Panc1 (cell line): ENCODE results near the gene CXorf65. TPM values are rescaled to one million over a fixed set of nuclear protein-coding genes. Genes with fewer than 3 reads are reported as not detected.

ENCODE experiments used
- ATAC-seq: fragments of 200-7000 bp; cut with Tn5 transposase; 2 replicates; pipeline ENCODE4 v1.9.1; 2020; ENCODE audit warnings: mild to moderate bottlenecking, moderate library complexity
- BruUV-seq: library from RNA; stranded (reverse); fragments of 400-500 nt; replicated peaks from 2 replicates; lab custom pipeline; 2021; lab: Mats Ljungman, UMichigan
- CTCF ChIA-PET: fragments of 300-600 bp; sonication (Branson Sonifier 250); formaldehyde crosslinking; loops from one replicate; lab custom pipeline; 2022; ENCODE audit warnings: antibody characterized with exemption; lab: Charles Lee
- POLR2A ChIA-PET: fragments of 300-600 bp; sonication (Branson Sonifier 250); formaldehyde crosslinking; loops from one replicate; lab custom pipeline; 2022; ENCODE audit warnings: antibody characterized with exemption; lab: Charles Lee
- DNase-seq: peaks from one replicate; pipeline ENCODE4 v3.0.0-alpha.2; 2010; ENCODE audit warnings: low read depth, low spot score
- H3K27ac ChIP-seq: 2 replicates; pipeline ENCODE4 v1.5.1; 2011; ENCODE audit warnings: mild to moderate bottlenecking, low read length, inconsistent platforms
- H3K27me3 ChIP-seq: fragments of 200-500 bp; sonication (Bioruptor generic); 2 replicates; pipeline ENCODE4 v1.6.0; 2014; ENCODE audit warnings: low read length, inconsistent platforms; ENCODE audit not compliant: control insufficient read depth, insufficient read depth
- H3K36me3 ChIP-seq: fragments of 200-500 bp; sonication (Bioruptor generic); 2 replicates; pipeline ENCODE4 v1.5.1; 2014; ENCODE audit warnings: inconsistent platforms, mild to moderate bottlenecking, low read length, moderate library complexity; ENCODE audit not compliant: control insufficient read depth, insufficient read depth
- H3K4me1 ChIP-seq: 2 replicates; pipeline ENCODE4 v1.5.1; 2011; ENCODE audit warnings: inconsistent platforms, mild to moderate bottlenecking, low read length, moderate library complexity; ENCODE audit not compliant: control insufficient read depth, insufficient read depth
- H3K4me3 ChIP-seq, 2 experiments: 2 replicates each; pipeline ENCODE4 v1.5.1; 2011 to 2012; ENCODE audit warnings: low read depth in 2 of 2, low read length in 2 of 2, mild to moderate bottlenecking in 2 of 2, inconsistent platforms in 1 of 2, moderate library complexity in 1 of 2
- H3K9me3 ChIP-seq: fragments of 200-500 bp; sonication (Bioruptor generic); 2 replicates; pipeline ENCODE4 v1.5.1; 2014; ENCODE audit warnings: low read depth, mild to moderate bottlenecking, inconsistent platforms, low read length, moderate library complexity; ENCODE audit not compliant: control insufficient read depth, insufficient read depth
- CTCF ChIP-seq: fragments of 450-650 bp; IDR thresholded peaks from 2 replicates; pipeline ENCODE4 v1.5.1; 2017; ENCODE audit warnings: mild to moderate bottlenecking
- POLR2AphosphoS5 ChIP-seq: IDR thresholded peaks from 2 replicates; pipeline ENCODE4 v1.6.1; 2012; ENCODE audit warnings: mild to moderate bottlenecking, low read depth, low read length, moderate library complexity
- REST ChIP-seq, 2 experiments: IDR thresholded peaks; 2 replicates each; pipeline ENCODE4 v1.6.1; 2011 to 2012; ENCODE audit warnings: low read depth in 2 of 2, control low read depth in 1 of 2, low read length in 1 of 2, mild to moderate bottlenecking in 1 of 2, moderate library complexity in 1 of 2; ENCODE audit not compliant: insufficient read depth in 1 of 2
- SIN3A ChIP-seq: IDR thresholded peaks from 2 replicates; pipeline ENCODE4 v1.6.1; 2012; ENCODE audit warnings: low read depth, mild to moderate bottlenecking, low read length, moderate library complexity, borderline replicate concordance; ENCODE audit not compliant: insufficient read depth
- TCF7L2 ChIP-seq: IDR thresholded peaks from 2 replicates; pipeline ENCODE4 v1.6.1; 2011; ENCODE audit warnings: mild to moderate bottlenecking, low read depth, low read length, inconsistent platforms
- in situ Hi-C: cut with HindIII; loops from 2 replicates; pipeline ENCODE4 v1.10.0; 2016; ENCODE audit warnings: low sequenced_read_pairs, low pct_unique_long_range_greater_than_20kb
- intact Hi-C: fragments of 100-400 bp; cut with micrococcal nuclease; formaldehyde crosslinking; loops from one replicate; pipeline ENCODE4 v1.10.0; 2022; ENCODE audit not compliant: unreplicated experiment
- total RNA-seq: library from RNA; stranded (reverse); gene quantifications from one replicate; pipeline ENCODE4 v1.2.1, GENCODE V29; 2021; ENCODE audit not compliant: unreplicated experiment

Gene CXorf65
- total RNA-seq, 1 experiment from 2014 or later = not detected

DNA sequence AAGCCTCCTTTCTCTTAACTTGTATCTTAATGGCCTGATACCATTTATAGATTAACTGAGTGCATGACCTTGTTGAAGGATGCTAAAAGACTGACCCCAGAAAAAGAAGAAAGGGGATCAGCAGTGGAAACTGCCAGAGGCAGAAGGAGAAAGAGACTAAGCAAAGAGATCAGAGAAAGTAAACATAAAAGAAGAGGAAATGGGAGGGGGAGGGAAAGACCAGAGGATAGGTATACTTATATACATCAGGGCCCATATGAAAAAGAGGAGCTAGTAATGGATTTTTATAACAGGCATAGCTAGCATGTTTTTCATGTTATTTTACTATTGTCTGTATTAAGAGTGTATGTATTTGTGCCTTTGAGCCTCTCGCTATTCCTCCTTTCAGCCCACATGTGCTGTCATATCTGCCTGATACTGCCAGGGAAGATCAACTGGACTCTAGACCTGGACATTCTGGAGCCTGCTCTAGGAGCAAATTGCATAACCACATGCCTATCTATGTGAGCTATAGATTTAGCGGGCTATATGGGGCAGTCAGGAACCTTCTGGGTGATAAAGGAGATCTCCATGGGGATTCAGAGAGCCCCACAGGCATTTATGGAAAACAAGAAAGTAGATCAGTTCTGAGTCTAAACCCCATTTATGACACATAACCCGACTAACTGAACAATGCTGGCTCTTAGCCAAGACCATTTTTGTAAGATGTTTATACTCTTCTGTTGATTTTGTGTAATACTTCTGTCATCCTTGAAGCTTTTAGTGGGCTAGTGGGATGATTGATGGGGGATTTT, 25.0 kb downstream of the CXorf65 start:
- ChIA-PET POLR2A (no interaction called here), CTCF (no interaction called here)
- no peaks in the 10 kb centered on the region for H3K36me3 ChIP-seq
- no peaks in the 10 kb centered on the region for H3K9me3 ChIP-seq
- no peaks in the 10 kb centered on the region for H3K27me3 ChIP-seq
- TF ChIP-seq TCF7L2 (no peak), SIN3A (no peak), REST (IDR thresholded peaks at IDR 0.05; ENCODE audit: insufficient read depth in 1 of 2, low read depth in 2 of 2, low read length in 1 of 2) (no peak), CTCF (no peak), POLR2AphosphoS5 (no peak)
- H3K4me1 ChIP-seq = no peaks in the 10 kb centered on the region
- no peak overlapping the region for H3K27ac ChIP-seq
- DNase-seq (no peak), ATAC-seq (no peak)
- intact Hi-C loops (no loop called here), in situ Hi-C loops (no loop called here)
- H3K4me3 ChIP-seq = no peak overlapping the region
- no TSS peak for BruUV-seq

DNA sequence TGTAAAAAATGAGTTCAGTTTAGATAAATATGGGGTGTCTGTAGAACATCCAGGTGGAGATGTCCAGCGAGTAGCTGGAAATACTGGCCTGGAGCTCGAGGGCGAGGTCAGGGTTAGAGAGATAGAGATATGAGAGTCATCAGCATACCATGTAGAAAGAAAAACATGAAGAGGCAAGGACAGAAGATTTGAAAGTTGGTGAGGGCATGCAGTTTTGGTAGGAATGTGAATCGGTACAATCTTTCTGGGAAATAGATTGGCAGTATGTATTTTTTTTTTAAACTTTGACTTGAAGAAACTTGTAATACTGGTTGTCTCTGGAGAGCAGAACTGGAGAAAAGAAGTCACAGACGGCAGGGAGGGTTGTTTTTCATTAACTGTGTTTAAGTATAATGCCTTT, 36.0 kb downstream of the CXorf65 start:
- no peak for ATAC-seq

More for the DNA sequence above, 36.0 kb downstream of the CXorf65 start:
- POLR2A ChIA-PET = interaction anchor here (0.6 kb wide), 1 partner anchor 35 kb away, joined by 5 read pairs; no protein-coding TSS in a partner anchor
- H3K4me3 ChIP-seq = no peak overlapping the region
- H3K27me3 ChIP-seq = peaks cover 7% of the 10 kb centered on the region
- TF ChIP-seq SIN3A (no peak), REST (IDR thresholded peaks at IDR 0.05; ENCODE audit: insufficient read depth in 1 of 2, low read depth in 2 of 2, low read length in 1 of 2) (no peak), CTCF (no peak), TCF7L2 (no peak), POLR2AphosphoS5 (no peak)
- H3K27ac ChIP-seq = no peak overlapping the region
- in situ Hi-C loops = no loop called here
- CTCF ChIA-PET = no interaction called here
- no peaks in the 10 kb centered on the region for H3K9me3 ChIP-seq
- BruUV-seq = no TSS peak
- 0 out of 2 replicates have a peak, but pooled peaks cover 3% of the 10 kb centered on the region for H3K4me1 ChIP-seq
- no peak for DNase-seq
- H3K36me3 ChIP-seq = no peaks in the 10 kb centered on the region
- intact Hi-C loops = no loop called here
